ENCODE measurements around the gene PSAP.

Gene PSAP

GRCh38 chr10:71766717-71767419, 84.2 kb downstream of the PSAP start:
- DNase-seq (ENCODE audit: low read depth): no peak
